Ecto neural progenitor cell (in vitro differentiated cells): ENCODE data around the gene KCNQ1.

ENCODE experiments used
- DNase-seq: peaks from one replicate; pipeline ENCODE4 v3.0.0-alpha.2; 2018; ENCODE audit warnings: low spot score

KCNQ1 gene

GRCh38 chr11:2535673-2536439, 91.0 kb downstream of the KCNQ1 start:
- DNase-seq: no peak

DNA sequence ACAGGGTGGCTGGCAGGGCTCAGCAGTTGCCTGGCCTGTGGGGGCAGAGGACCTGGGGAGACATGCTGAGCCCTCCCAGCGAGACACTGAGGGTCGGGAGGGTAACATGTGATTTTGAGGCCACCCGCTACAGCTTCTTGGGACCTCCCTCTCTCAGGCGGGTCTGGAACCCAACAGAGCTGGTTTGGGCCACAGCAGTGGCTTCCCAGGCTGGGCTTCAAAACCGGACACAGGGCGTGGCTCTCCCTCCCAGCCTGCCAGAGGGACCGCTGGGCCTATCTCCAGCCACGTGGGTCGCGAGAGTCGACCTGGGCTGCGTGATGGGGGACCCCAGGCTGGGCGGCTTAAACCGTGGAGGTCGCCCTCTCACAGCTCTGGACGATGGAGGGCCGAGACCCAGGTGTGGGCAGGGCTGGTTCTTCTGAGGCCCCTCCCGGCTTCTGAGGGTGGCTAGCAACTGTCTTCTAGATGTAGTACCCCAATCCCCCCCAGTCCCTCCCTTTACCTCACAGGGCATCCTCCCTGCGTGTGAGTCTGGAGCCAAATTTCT, 91.7 kb downstream of the KCNQ1 start:
- DNase-seq: no peak

GRCh38 chr11:2537010-2537705, 92.3 kb downstream of the KCNQ1 start:
- DNase-seq: no peak

GRCh38 chr11:2537896-2538724, 93.3 kb downstream of the KCNQ1 start:
- DNase-seq: no peak

DNA sequence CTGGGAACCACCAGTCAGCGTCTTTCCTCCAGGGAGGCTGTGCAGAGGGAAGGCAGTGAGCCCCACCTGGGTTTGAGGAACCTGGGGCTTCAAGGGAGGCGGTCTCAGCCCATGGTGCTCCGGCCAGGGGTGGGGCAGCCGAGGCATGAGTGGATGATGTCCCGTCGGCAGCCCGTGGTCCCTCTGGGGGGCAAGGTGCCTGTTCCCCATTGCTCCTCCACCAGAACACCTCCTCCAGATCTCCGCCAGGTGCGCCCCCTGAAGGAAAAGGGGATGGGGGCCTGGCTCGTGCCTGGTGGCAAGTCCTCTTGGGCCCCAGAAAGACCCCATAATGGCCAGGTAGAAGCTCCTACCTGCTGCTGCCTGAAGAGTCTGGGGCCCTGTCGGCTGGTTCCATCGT, 94.1 kb downstream of the KCNQ1 start:
- no peak for DNase-seq

DNA sequence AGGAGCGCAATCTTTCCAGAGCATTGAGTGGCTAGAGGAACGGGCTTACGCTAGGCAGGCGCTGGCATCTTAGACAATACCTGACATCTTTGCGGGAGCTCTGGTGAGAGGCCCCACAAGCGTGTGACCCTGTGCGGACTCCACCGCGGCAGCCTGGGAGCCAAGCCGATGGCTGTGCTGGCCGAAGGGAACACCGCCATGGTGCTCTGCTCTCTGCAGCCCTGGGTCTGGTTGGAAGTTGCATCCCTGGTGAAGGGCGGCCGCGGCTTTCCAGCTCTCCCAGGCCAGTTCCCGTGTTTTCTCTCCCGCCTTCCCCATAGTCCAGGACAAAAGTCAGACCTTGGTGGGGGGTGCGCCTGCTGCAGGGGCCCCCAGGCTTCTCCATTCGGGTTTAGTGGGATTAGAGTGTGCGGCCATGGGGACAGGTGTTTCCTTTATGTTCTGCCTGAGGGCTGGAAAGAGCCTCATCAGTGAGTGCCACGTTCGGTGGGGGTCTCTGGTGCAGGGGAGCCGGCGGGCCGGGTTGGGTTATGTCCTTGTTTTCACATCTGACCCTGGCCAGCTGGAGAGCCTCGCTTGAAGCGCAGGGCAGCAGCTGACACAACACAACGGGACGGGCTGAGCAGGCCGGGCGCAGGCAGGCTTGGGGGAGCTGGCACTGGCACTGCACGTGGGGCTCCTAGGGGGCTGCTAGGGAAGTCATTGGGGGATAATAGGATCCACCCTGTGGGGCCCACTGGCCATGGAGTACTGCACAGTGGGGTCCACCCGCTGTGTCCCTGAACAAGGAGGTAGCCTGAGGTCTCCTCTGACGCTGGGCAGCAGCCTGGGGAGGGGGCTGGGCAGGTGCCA, 94.8 kb downstream of the KCNQ1 start:
- DNase-seq: no peak

GRCh38 chr11:2540223-2540991, 95.6 kb downstream of the KCNQ1 start:
- no peak for DNase-seq

DNA sequence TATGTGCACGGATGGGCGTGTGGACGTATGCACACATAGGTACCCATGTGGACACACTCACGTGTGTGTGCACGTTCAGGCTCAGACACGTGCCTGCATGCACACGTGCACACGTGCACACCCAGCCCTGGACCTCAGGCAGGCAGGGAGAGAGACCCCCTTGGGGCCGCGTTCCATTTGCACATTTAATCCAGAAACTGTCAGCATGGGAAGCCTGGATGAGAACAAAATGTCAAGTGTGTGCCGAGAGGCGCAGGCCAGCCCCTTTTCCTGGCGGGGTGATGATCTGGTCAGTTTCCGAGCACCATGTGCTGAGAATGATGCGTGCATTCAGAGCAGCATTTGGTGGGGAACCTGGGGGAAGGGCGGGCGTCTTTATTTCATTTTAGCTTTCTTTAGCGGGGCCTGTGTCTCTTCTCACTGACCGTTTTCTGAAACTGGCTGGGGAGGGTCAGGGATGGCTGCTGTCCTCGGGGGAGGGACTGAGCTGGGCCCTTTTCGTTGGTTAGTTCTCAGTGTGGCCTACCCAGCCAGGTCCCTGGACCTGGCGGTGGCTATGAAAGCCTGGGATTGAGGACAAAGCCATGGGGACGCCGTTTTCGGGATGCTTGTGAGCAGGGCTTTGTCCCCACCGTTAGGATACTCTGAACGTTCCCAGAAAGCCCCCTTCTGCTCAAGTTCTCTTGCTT, 96.3 kb downstream of the KCNQ1 start:
- no peak for DNase-seq

DNA sequence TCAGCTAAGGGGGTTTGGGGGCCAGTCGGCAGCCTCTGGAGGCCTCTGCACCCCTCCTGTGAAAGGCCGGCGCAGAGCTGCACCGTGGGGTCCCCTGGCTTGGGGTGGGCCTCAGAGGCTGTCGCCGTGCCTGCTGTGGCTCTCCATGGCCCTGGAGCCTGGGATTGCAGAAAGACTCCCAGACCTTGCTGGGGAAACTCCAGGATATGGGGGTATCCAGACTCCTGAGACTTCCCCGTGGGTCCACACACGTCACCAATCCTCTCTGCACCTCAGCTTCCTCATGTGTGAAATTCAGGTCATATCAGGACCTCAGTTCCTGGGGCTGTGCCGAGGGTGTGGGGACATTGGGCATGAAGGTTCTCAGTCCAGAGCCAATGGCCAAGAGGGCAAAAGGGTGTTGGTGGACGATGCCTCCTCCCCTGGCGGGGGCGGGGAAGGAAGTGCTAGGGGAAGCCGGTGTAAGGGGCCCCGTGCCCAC, 97.1 kb downstream of the KCNQ1 start:
- no peak for DNase-seq

DNA sequence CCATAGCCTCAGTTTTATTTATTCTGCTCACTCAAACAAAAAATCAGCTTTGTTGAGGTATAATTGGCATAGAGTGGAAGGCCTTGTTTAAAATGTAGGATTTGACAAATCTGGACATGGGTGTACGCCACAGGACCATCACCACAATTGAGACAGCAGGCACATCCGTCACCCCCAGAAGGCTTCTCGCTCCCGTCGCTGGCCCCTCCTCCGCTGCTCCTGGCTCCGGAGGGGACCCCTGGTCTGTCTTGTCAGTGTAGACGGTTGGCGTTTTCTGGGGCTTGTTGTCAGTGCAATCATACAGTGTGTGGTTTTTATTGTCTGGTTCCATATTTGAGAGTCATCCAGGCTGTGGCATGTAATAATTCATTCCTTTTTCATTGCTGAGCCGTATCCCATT, 97.6 kb downstream of the KCNQ1 start:
- DNase-seq: no peak

- DNase-seq: no peak
These were observed 103.0 kb downstream of the KCNQ1 start for GRCh38 chr11:2547806-2548205.

GRCh38 chr11:2548596-2548995, 103.8 kb downstream of the KCNQ1 start:
- DNase-seq: no peak

- DNase-seq: no peak
These were observed 104.3 kb downstream of the KCNQ1 start for GRCh38 chr11:2549080-2549479.

DNA sequence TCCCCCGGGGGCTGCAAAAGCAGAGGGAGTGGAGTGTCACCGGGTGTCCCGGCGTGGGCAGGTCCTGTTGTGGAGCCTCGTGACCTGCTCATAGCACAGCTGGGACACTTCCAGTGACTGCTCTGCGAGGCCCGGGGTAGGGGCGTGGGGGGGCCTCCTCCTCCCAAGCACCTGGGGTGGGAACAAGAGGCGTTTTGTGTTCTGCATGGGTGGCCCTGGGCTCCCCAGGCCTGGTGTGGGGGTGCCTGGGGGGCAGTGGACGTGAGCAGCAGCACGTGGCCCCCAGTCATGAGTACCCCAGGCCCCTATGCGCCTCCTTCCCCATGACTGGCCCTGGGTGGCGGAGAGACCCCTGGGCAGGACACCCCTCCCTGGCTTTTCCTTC, 104.7 kb downstream of the KCNQ1 start:
- no peak for DNase-seq

DNA sequence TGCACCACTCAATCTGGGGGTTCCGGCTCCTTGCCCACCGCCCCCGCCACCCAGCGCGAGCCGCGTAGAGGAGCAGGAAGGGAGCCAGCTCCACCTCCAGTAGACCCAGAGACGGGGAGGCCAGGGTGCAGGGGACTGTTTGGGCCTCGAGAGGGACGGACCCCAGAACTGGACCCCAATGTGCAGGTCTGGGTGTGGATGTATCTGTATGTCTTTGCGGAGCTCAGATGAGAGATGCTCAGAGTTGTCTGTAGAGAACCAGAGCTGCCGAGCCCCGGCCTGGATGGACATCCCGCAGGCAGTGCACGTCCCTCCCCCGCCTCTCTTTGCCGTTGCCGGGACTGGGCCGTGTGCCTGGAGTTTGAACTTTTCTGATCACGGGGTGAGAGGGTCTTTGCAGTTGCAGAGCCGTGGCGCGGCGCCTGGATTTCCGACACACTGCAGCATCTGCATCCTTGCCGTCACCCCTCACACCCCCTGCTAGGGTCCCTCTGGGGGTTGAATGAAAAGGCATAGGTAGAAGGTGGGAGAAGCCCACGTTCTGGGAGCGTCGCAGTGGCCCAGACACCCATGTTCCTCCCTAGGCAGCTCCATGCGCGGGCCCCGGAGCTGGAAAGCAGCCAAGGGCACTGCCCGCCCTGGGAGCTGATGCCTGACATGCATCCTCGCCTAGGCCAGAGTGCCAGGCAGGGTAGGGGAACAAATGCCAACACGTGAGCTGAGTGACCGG, 105.2 kb downstream of the KCNQ1 start:
- DNase-seq: no peak

- no peak for DNase-seq
These were observed 105.8 kb downstream of the KCNQ1 start for GRCh38 chr11:2550606-2550970.

GRCh38 chr11:2551131-2551530, 106.3 kb downstream of the KCNQ1 start:
- no peak for DNase-seq

- no peak for DNase-seq
These were observed 107.4 kb downstream of the KCNQ1 start for GRCh38 chr11:2552210-2552609.

- DNase-seq: no peak
These were observed 108.4 kb downstream of the KCNQ1 start for GRCh38 chr11:2553198-2553597.
